IPS DF 4.7 (cell line): ENCODE measurements around the gene SLC7A9.

Experiments used
- DNase-seq: peaks from one replicate; pipeline ENCODE4 v3.0.0-alpha.2; 2013; ENCODE audit warnings: low spot score; ENCODE audit errors: extremely low read depth

SLC7A9 gene

DNA sequence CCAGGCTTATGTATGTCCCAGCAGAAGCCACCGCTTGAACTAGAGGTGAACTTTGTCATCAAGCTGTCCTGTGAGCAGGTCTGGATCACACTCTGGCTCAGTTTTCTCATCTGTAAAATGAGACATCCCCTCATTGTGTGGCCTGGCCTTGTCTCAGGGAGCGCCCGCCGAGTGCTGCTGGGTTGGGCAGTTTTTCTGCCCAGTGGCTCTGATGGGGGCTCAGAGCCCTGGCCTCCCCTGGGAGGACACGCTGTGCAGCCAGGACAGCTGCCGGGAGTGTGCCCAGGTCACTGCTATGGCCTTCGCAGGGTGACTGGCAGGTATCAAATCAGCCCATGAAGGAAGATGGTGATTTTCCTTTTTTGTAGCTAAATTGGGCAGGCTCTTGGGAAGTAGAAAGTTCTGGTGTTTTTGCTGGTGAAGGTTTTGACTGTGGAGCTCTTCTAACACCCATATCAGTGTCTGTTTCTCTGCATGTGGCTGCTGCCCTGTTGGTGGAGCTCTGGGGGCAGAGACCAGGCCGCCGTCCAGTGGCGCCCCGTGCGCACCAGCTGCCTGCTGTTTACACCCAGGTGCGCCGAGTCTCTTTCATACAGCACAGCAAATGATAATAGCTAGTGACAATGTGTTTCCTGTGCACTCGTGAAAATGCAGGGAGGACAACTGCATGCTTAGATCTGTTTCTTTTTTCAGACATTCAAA is 40.8 kb downstream of the SLC7A9 start:
- no peak for DNase-seq

DNA sequence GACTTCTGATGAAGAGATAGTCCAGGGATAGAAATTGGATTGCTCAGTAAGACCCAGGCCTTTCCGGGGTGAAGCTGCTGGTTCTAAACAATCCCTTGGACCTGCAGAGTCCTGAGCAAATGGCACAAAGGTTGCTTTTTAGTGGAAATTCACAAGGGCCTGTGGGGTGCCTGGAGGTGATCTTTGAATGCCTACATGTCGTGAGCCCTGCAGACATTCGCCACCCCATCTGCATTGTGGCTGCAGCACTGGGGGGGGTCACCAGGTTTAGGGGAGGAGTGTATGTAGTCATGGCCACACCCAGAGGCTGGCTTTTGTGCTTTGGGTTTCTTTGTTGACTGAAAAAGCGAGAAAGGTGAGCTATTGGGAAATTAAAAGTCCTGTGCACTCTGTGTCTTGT is 41.4 kb downstream of the SLC7A9 start:
- DNase-seq, result no peak

- DNase-seq, result no peak
These were observed 44.5 kb downstream of the SLC7A9 start for GRCh38 chr19:32824916-32825608.

DNA sequence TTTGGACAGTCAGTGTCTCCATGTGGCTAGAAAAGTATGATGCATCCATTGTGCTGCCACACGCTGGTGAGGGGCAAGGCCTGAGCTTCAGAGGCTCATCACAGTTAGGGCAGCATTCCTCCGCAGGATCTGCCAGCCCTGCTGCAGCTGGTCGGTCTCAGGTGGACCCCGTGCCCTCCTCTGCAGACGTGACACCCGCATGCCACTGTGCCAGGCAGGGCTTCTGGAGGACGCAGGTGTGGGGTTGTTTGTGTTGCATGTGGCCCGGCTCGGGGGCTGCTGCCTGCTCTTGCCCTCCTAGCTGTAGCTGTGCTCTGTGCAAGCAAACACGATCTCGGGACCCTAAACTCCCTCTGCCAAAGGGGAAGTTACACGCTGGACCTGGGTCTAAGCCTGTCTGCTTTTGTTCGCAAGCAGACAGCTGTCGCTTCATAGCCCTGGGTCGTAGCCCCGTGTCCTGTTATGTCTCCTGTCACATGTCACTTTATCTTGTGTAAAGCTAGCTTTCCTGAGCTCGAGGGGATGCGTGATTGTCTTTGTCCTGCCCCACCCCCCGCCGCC is 45.3 kb downstream of the SLC7A9 start:
- DNase-seq, result no peak

GRCh38 chr19:32823747-32824102 is 45.8 kb downstream of the SLC7A9 start:
- no peak for DNase-seq

DNA sequence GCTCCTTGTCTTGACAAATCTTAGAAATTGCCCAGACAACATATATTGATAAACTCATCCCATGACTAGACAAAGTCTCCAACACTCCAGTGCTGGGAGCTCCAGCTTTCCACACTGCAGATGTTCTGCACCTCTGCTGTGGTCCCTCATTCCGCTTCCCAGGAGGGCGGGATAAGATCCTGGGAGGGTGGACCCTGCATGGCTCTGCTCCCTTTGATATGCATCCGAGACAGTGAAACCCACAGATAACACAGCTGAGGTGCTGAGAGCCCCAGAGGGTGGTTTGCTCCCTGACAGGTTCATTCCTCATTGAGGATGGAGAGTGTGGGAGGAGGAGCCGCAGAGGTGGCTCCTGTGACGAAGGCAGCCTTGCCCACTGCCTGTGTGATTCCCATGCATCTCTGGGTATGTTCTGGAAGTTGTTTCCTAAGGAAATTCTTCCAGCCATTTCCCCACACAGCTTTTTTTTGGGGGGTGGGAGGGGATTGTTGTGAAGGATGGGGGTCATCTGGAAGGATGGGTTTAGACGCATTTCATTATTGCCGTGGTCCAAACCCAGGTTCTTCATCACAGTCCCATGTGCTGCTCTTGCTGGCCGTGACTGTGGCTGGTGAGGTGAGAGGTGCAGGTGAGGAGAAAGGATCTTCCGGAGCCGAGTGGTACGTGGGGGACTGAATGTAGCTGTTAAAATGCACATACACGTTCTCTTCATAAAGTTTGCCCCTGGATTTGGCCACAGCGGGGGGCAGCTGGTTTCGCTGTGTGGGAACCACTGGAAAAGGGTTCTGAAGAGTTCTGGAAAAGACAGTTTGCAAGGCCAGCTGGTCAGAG is 46.4 kb downstream of the SLC7A9 start:
- no peak for DNase-seq

DNA sequence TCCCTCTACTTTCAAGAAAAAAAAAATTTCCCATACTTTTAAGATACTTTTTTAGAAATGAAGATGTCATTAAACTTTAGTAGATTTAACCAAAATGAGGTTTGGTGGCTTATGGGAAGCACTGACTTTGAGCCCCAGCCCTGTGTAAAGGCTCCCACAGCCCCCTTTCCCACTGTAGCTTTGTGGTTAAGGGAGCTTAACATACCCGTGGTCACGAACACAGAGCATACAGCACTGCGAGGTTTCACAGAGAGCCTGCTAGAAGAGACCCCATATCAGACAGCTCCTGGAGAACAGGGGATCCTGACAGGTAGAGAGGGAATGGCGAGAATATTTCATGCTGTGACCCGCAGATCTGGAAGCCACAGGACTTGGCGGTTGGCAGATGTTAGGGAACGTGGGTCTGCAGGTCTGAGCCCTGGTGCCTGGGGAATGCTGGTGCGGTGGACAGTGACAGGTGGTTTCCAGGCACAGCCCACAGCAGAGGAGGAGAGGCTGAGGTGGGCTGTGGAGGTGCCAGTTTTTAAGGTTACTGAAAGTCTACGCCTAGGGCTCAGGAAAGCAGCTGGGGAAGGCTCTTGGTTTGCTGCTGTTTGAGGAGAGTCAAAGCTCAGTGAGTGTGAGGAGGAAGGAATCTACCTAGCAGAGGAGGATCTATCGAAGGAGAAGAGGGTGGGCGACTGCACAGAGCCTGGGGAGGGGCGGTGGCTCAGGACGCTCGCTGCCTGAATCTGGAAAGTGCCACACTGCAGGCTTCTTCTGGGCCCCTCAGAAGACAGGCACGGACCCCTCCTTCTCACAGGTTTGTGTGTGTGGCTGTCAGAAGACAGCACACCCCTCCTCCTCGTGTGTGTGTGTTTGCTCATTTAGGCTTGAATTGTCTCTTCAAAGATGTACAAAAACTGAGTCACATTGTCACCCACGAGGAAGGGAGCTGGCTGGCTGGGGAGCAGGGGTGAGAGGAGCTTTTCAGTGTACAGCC is 49.9 kb downstream of the SLC7A9 start:
- no peak for DNase-seq

- no peak for DNase-seq
These were observed 51.0 kb downstream of the SLC7A9 start for GRCh38 chr19:32818536-32818935.

DNA sequence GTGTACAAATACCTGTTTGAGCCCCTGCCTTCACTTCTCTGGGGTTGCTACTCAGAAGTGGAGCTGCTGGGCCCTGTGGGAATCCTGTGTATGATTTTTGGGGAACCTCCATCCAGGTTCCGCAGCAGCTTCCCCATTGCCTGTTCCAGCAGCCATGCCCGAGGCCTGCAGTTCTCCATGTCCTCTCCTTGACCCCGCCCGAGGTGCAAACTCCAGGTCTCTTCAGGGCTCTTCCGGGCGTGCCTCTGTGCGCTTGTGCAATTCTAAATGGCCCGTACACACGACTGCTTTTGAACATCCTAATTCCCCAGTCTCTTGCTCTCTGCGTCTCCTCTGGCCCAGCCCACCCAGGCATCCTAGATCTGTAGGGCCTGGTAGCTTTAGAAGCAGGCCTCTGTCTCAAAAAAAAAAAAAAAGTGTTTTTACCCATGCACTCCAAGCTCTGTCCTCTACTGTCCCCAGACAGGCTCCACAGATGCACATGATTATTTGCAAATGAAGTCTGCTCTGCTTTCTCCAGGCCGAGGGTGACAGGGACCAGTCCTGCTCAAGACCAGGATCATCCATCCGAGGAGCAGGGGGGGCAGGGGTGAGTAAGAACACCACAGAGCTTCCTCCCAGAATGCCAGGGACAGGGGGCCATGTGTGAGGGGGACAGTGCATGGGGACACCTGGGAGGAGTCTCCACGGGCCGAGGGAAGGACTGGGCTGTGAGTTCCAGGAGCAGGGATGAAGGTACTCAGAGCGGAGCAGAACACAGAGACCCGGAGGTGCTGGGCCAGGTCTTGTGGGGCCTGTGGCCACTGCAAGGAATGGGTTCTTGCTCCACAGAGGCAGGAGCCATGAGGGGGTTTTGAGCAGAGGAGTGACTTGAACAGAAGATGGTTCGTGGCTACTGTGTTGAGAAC is 51.7 kb downstream of the SLC7A9 start:
- DNase-seq, result no peak

DNA sequence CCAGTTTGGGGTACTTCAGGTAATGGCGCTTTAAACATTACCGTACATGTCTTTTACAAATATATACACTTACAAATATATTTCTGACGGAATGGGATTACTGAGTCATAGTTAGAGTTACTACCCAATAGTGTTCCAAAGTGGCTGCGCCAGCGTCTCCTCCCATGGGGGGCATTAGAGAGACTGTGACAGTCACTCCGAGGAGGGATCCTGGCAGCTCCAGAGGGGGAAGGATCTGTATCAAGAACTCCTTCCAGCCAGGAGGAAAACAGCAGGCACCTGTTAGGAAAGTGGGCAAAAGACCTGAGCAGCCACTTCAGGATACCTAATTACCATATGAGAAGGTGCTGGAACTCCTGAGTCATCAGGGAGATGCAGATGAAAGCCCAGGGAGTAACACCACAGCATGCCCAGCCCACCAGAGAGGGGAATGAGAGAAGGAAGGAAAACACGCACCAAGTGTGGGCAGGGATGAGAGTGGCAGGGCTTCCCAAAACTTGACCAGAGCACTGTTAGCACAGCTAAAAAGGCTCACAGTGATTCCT is 52.9 kb downstream of the SLC7A9 start:
- DNase-seq, result no peak

GRCh38 chr19:32814624-32815023 is 54.9 kb downstream of the SLC7A9 start:
- no peak for DNase-seq

- no peak for DNase-seq
These were observed 55.6 kb downstream of the SLC7A9 start for GRCh38 chr19:32813862-32814425.

DNA sequence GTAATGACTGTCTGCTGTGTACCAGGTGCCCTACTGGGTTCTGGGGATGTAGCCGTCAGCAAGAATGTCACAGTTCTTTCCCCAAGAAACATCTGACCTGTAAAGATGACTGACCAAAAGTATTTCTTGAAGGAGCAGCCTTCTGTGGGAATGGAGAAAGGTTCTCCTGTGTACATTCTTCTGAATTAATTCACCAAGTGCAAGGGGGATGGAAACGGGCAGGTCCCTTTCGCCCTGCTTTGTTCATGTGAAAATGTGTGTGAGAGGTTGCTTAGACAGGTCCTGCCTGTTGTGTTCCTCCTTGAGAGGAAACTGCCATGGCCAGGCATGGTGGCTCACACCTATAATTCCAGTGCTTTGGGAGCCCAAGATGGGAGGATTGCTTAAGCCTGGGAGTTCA is 57.0 kb downstream of the SLC7A9 start:
- no peak for DNase-seq

DNA sequence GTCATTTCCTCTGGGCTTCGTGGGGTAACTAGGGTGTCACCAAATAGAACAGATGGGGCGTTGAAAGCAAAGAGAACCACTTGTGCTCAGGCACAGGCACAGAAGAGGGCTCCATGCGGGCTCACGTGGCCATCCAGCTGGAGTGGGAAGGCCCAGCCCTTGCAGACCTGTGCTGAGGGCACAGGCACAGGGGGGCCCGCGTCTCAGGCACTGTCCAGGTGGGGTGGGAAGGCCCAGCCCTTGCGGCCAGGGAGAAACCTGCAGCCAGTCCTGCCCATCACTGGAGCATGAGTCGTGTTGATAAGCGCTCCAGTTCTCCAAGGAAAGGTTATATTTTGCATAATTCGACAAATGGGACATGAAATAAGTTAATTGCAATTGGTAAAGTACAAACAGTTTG is 57.5 kb downstream of the SLC7A9 start:
- no peak for DNase-seq

GRCh38 chr19:32811151-32811550 is 58.4 kb downstream of the SLC7A9 start:
- no peak for DNase-seq

DNA sequence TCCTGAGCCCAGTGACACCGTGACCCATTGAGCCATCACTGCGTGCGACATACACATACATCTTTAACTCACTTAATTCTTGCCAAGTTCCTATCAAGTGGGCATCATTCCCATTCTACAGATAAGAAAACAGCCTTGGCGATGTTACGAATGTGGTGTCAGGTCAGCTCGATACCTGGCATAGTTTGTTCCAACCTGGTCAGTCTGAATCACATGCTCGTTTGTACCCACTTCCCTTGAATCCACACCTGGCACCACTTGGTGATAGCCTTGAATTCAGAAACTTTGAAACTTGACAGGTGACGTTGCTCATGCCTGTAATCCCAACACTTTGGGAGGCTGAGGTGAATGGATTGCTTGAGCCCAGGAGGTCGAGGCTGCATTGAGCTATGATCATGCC is 59.1 kb downstream of the SLC7A9 start:
- no peak for DNase-seq

- no peak for DNase-seq
These were observed 59.8 kb downstream of the SLC7A9 start for GRCh38 chr19:32809754-32810153.

DNA sequence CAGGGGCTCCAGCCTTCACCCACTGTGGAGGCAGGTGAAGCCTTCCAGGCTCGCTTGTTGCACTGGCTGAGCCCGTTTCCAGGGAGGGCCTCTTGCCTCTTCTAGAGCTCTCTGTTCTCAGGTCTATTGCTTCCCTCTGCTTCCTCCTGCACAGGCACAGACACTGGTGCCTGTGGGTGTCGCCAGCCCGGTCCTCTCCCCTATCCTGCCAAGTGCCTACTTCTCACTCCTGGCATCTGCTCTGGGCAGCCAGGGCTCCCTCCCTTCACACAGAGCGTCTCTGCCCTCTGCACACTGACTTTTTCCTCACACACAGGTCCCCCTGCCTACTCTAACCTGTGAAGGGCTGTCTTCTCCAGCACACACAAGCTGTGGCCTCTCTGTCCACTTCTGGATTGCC is 60.3 kb downstream of the SLC7A9 start:
- DNase-seq, result no peak

- DNase-seq, result no peak
These were observed 61.3 kb downstream of the SLC7A9 start for GRCh38 chr19:32808236-32808635.
